Measurements from ENCODE around the gene PDE4D.

DNA sequence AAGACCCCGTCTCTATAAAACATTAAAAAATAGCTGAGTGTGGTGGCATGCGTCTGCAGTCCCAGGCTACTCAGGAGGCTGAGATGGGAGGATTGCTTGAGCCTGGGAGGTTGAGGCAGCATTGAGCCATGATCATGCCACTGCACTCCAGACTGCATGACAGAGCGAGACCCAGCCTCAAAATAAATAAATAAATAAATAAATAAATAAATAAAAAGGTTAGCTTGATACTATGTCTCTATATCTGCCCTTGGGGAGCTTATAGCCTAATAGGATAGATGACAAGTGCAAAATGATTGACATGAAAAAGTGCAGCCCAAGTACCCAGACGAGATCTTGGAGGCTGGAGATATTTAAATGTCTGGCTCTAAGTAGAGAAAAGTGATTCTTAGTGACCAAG lies 122.6 kb downstream of the PDE4D start:
- TF ChIP-seq, protein P1, sequence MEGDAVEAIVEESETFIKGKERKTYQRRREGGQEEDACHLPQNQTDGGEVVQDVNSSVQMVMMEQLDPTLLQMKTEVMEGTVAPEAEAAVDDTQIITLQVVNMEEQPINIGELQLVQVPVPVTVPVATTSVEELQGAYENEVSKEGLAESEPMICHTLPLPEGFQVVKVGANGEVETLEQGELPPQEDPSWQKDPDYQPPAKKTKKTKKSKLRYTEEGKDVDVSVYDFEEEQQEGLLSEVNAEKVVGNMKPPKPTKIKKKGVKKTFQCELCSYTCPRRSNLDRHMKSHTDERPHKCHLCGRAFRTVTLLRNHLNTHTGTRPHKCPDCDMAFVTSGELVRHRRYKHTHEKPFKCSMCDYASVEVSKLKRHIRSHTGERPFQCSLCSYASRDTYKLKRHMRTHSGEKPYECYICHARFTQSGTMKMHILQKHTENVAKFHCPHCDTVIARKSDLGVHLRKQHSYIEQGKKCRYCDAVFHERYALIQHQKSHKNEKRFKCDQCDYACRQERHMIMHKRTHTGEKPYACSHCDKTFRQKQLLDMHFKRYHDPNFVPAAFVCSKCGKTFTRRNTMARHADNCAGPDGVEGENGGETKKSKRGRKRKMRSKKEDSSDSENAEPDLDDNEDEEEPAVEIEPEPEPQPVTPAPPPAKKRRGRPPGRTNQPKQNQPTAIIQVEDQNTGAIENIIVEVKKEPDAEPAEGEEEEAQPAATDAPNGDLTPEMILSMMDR (IDR thresholded peaks at IDR 0.05; ENCODE audit: low read length) = no peak
- TF ChIP-seq EZH2phosphoT487 (IDR thresholded peaks at IDR 0.05; ENCODE audit: low read length) = no peak
- TF ChIP-seq EZH2 (optimal IDR thresholded peaks at IDR 0.05; ENCODE audit: low read depth, low read length) = no peak

Data from MM.1S (cell line).